SU-DHL-6 (cell line): ENCODE measurements around the gene CCDC188.

Experiments used
- H2AFZ ChIP-seq: fragments of 200-600 bp; sonication (generic); 2 replicates; pipeline ENCODE4 v1.6.1; 2014; ENCODE audit warnings: low read depth, mild to moderate bottlenecking, moderate library complexity, mixed read lengths, antibody characterized with exemption, low read length; ENCODE audit not compliant: severe bottlenecking
- H3F3A ChIP-seq: fragments of 200-600 bp; shearing (Covaris generic); 2 replicates; pipeline ENCODE4 v1.6.0; 2016; ENCODE audit warnings: antibody characterized with exemption, mild to moderate bottlenecking; ENCODE audit not compliant: insufficient read depth
- H3K27ac ChIP-seq: fragments of 200-600 bp; sonication (generic); 2 replicates; pipeline ENCODE4 v1.5.1; 2016; ENCODE audit warnings: low read depth, mild to moderate bottlenecking, low read length, moderate library complexity, mixed read lengths
- H3K27me3 ChIP-seq: fragments of 200-600 bp; sonication (generic), shearing (Covaris generic); 2 replicates; pipeline ENCODE4 v1.6.0; 2014; ENCODE audit warnings: mild to moderate bottlenecking, low read length
- H3K36me3 ChIP-seq: fragments of 200-600 bp; sonication (generic); 2 replicates; pipeline ENCODE4 v1.6.1; 2014; ENCODE audit warnings: mild to moderate bottlenecking, low read length, mixed read lengths
- H3K4me2 ChIP-seq: fragments of 300-600, 200-600 bp; shearing (Covaris generic), sonication (generic); 2 replicates; pipeline ENCODE4 v1.6.0; 2014; ENCODE audit warnings: low read length, low read depth, mild to moderate bottlenecking; ENCODE audit not compliant: poor library complexity, severe bottlenecking
- H3K4me3 ChIP-seq: fragments of 200-600 bp; sonication (generic); 2 replicates; pipeline ENCODE4 v1.5.1; 2014; ENCODE audit warnings: antibody characterized with exemption, low read length, mild to moderate bottlenecking, mixed read lengths; ENCODE audit not compliant: insufficient read depth, poor library complexity, severe bottlenecking
- H3K79me2 ChIP-seq: fragments of 200-600 bp; sonication (generic); 2 replicates; pipeline ENCODE4 v1.6.1; 2014; ENCODE audit warnings: mild to moderate bottlenecking, low read length, moderate library complexity; ENCODE audit not compliant: insufficient read depth
- H3K9ac ChIP-seq: fragments of 200-600 bp; sonication (generic); 2 replicates; pipeline ENCODE4 v1.7.0; 2014; ENCODE audit warnings: mild to moderate bottlenecking, low read length
- H3K9me2 ChIP-seq: fragments of 200-600 bp; sonication (generic); replicated peaks from 2 replicates; pipeline ENCODE4 v1.6.1; 2014; ENCODE audit warnings: low read length; ENCODE audit not compliant: insufficient read depth
- H3K9me3 ChIP-seq: fragments of 200-600 bp; sonication (generic); 2 replicates; pipeline ENCODE4 v1.6.1; 2014; ENCODE audit warnings: low read length, mixed read lengths; ENCODE audit not compliant: insufficient read depth
- H4K20me1 ChIP-seq: fragments of 200-600 bp; sonication (generic); 2 replicates; pipeline ENCODE4 v1.6.1; 2014; ENCODE audit warnings: low read depth, mild to moderate bottlenecking, antibody characterized with exemption, low read length, moderate library complexity, mixed read lengths
- EZH2phosphoT487 ChIP-seq: fragments of 200-600 bp; sonication (generic), shearing (Covaris generic); conservative IDR thresholded peaks from 2 replicates; pipeline ENCODE4 v1.6.1; 2018; ENCODE audit warnings: mild to moderate bottlenecking, antibody characterized with exemption, low read length, moderate library complexity, mixed read lengths
- TF ChIP-seq, protein P1 (sequence below): fragments of 200-600 bp; sonication (generic); IDR thresholded peaks from one replicate; pipeline ENCODE4 v1.5.1; 2017; ENCODE audit warnings: antibody characterized with exemption, mild to moderate bottlenecking, low read length, moderate library complexity; ENCODE audit not compliant: insufficient read depth, poor library complexity, severe bottlenecking

The CCDC188 gene

DNA sequence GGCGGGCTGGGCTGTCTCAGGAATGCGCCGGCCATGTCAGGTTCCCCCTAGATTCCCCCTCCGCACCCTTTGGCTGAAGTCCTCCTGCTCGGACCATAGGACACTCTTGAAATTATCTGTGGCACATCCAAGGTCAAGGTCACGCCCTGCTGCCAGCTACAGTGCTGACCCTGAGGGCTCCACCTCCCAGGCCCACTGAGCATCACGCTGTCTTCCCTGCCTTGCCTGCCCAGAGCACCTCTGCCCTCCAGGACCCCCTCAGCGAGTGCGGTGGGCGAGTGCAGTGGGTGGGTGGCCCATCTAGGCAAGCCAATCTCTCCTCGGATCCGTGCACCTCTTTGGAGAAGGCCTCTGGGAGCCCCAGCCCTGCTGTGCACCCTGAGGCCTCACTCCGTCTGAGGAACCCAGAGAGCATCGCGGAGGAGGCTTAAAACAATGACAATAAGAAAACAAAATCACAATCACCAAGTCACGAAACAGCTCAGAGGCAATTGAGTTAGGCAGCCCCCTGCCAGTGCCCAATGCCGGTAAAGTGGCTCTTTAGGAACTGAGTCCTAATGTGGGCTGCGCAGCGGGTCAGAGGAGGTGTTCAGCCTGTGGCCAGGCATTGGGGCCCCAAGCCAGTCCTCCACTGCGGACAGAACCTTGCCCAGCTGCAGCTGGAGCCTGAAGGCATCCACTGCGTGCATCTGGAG lies 26.5 kb upstream of the CCDC188 start:
- no peak for TF ChIP-seq EZH2phosphoT487
- H3K79me2 ChIP-seq = no peaks in the 10 kb centered on the region
- no peak overlapping the region for H3K4me3 ChIP-seq
- no peaks in the 10 kb centered on the region for H3F3A ChIP-seq
- H4K20me1 ChIP-seq = no peaks in the 10 kb centered on the region
- no peaks in the 10 kb centered on the region for H3K9me3 ChIP-seq
- no peaks in the 10 kb centered on the region for H3K27me3 ChIP-seq
- H3K4me2 ChIP-seq = no peak overlapping the region
- no peak overlapping the region for H3K27ac ChIP-seq
- H3K9ac ChIP-seq = no peak overlapping the region
- no peak overlapping the region for H2AFZ ChIP-seq
- H3K36me3 ChIP-seq = no peaks in the 10 kb centered on the region
- H3K9me2 ChIP-seq = no peaks in the 10 kb centered on the region

DNA sequence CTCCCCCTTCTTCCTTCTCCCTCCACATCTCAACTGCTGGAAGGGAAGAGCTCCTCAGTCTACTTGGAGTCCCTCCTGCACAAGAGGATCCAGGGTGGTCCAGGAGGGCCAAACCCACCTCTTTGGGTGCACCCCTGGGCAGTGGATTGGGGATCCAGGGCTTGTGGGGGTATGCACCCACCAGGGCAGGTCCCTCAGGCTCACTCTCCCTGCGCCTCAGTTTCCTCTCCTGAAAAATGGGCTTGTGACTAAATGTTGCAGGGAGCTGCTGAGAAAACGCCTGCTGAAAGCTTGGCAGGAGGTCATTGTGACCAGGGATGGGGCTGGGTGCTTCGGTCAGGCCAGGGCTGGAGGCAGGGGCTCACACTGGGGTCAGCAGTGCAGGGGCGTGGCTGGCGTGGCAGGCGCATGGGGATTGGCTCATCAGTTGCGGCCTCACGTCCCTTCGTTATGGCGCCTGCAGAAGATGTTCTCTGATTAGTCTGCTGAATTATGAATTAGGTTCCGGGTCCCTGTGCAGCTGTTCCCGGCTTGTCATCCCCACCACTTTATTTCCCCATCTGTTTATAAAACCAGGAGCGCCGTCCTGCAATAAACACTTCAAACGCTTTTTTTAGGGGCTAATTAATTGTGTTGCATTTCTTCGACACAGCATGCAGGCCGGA lies 25.7 kb upstream of the CCDC188 start:
- Histone ChIP-seq H3K79me2 (no peaks in the 10 kb centered on the region), H3K9ac (no peak overlapping the region), H4K20me1 (no peaks in the 10 kb centered on the region)

DNA sequence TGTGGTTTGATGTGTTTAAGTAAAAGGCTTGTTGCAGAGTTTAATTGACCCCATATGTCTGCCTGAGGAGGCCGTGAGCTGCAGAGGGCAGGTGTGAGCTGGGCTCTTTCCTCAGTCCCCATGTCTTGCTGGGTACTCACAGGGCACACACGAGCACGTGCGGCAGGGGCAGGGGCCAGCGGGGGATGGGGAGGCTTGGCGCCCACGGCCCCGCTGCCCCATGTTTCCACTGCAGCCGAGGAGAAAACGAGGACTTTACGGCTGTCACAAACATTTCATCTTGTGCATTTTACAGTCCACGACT lies 24.7 kb upstream of the CCDC188 start:
- Histone ChIP-seq H3K4me2 (no peak overlapping the region), H3K9ac (no peak overlapping the region), H3K27ac (no peak overlapping the region), H3K4me3 (no peak overlapping the region), H3K27me3 (no peaks in the 10 kb centered on the region), H3K9me3 (no peaks in the 10 kb centered on the region), H3F3A (no peaks in the 10 kb centered on the region), H3K36me3 (no peaks in the 10 kb centered on the region), H3K9me2 (no peaks in the 10 kb centered on the region), H3K79me2 (no peaks in the 10 kb centered on the region), H2AFZ (no peak overlapping the region), H4K20me1 (no peaks in the 10 kb centered on the region)
- TF ChIP-seq, protein P1, sequence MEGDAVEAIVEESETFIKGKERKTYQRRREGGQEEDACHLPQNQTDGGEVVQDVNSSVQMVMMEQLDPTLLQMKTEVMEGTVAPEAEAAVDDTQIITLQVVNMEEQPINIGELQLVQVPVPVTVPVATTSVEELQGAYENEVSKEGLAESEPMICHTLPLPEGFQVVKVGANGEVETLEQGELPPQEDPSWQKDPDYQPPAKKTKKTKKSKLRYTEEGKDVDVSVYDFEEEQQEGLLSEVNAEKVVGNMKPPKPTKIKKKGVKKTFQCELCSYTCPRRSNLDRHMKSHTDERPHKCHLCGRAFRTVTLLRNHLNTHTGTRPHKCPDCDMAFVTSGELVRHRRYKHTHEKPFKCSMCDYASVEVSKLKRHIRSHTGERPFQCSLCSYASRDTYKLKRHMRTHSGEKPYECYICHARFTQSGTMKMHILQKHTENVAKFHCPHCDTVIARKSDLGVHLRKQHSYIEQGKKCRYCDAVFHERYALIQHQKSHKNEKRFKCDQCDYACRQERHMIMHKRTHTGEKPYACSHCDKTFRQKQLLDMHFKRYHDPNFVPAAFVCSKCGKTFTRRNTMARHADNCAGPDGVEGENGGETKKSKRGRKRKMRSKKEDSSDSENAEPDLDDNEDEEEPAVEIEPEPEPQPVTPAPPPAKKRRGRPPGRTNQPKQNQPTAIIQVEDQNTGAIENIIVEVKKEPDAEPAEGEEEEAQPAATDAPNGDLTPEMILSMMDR = no peak
- TF ChIP-seq EZH2phosphoT487 = no peak

More for the DNA sequence above, 25.7 kb upstream of the CCDC188 start:
- no peak overlapping the region for H3K4me3 ChIP-seq
- no peaks in the 10 kb centered on the region for H3F3A ChIP-seq
- no peak overlapping the region for H2AFZ ChIP-seq
- no peaks in the 10 kb centered on the region for H3K9me2 ChIP-seq
- no peak overlapping the region for H3K4me2 ChIP-seq
- no peaks in the 10 kb centered on the region for H3K9me3 ChIP-seq
- H3K27ac ChIP-seq = no peak overlapping the region
- no peak for TF ChIP-seq EZH2phosphoT487
- TF ChIP-seq, protein P1 = no peak
- no peaks in the 10 kb centered on the region for H3K36me3 ChIP-seq
- no peaks in the 10 kb centered on the region for H3K27me3 ChIP-seq
